SIG-M5 treated with dmso at 0.1 percent for 504 hours (cell line): ENCODE measurements around the gene SPATA1.
"Not testable (repeated sequence)": the region's sequence is repeated elsewhere in the genome, so short reads cannot be mapped to it uniquely, and the experiment has no call there.

Source experiments
- DNase-seq: peaks from one replicate; lab custom pipeline; 2025; ENCODE audit not compliant: unreplicated experiment; lab: John Stamatoyannopoulos, UW

SPATA1 gene

DNA sequence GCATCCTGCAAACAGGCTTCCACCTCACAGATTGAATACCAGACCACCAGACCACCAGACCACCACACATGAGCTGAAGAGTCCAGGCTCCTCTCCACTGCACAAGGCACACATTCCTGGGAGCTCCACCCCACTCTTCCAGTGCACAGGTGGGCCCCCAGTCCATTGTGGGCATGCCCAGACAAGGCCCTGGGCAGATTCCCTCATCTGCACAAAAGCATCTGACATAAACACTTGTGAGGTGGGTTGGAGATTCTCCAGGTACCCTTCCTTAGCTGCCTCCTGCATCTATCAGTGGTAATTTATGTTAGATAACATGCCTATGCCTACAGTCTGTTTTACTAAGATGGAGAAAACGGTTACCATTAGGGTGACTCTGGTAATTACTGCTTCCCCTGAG is 79.6 kb downstream of the SPATA1 start:
- no peak for DNase-seq

DNA sequence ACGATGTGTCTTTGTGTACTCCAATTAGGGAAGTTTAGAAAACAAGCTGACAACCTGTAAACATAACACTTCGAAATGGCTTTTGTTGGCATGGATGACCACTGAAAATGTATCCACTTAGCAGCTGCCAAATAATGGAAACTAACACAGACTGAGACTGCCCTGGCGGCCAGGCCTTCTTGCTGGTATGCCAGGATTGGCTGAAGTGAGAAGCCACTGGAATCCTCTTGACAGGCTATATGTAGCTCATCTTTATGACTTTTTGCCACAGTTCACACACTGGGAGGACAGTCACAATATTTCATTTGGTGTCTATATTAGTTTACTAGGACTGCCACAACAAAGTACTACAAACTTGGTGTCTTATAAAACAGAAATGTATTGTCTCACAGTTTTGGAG is 80.9 kb downstream of the SPATA1 start:
- DNase-seq, result no peak

DNA sequence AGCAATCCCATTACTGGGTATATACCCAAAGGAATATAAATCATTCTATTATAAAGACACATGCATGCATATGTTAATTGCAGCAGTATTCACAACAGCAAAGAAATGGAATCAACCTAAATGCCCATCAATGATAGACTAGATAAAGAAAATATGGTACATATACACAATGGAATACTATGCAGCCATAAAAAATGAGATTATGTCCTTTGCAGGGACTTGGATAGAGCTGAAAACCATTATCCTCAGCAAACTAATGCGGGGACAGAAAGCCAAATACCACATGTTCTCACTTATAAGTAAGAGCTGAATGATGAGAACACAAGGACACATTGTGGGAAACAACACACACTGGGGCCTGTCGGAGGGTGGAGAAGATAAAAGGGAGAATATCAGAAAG is 88.8 kb downstream of the SPATA1 start:
- DNase-seq, result not testable (repeated sequence)

- DNase-seq, result no peak
Measured at GRCh38 chr1:84597011-84597410, 90.8 kb downstream of the SPATA1 start.

- no peak for DNase-seq
Measured at GRCh38 chr1:84598418-84598817, 92.2 kb downstream of the SPATA1 start.

DNA sequence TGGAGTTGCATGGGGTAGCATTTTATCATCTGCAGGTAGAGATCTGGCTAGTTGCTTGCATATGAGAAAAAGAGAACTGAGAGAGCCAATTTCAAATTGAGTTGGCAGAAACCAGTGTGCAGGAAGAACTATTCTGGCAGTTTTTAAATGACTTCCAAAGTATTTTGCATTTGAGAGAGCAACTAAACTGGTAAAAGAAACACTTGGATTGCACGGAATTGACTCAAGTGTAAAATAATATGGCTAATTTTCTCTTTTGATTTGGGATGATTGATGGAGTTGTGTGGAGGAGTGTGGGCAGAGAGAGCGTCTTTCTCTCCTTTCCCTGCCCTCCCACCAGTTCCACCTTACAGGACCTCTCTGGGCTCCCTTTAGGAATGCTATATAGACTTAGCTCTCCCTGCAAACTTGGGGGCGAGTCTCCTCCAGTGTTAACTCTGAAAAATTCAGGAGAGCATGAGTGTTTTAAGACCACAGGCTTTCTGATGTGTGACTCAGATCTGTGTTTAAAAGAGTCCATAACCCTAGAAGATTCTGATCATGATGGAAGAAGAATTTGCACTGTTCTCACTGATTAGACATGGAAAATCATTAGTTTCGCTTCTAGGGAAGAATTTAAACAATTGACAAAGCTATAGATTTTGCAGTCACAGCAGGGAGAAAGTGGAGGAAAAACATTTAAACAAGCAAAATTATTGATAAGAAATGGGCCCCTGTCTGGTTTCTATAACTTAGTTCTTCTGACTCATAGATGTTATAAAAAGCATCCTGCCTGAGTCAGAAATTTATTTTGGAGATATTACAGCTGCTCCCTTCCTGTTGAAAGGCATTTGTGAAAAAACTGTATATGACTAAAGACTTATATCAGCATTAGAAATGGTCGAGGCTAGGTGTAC is 92.9 kb downstream of the SPATA1 start:
- DNase-seq, result no peak

DNA sequence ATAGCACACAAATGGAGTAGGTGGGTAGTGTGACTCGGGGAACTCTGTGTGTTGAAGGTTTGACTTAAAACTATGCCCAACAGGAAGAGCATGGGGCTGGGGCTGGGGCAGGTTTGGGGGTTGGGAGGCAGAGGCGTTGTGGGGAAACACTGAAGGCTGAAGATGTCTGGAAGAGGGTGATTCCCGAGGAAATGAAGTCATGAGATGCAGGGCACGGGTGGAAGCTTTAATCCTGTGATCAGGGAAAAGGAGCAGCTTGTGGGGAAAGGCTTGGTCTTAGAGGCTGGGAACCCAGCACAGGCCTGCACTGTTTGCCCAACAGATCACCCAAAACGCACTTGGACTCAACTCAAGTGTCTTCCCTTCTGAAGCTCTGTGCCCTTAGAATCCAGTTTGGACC is 94.6 kb downstream of the SPATA1 start:
- DNase-seq, result no peak

DNA sequence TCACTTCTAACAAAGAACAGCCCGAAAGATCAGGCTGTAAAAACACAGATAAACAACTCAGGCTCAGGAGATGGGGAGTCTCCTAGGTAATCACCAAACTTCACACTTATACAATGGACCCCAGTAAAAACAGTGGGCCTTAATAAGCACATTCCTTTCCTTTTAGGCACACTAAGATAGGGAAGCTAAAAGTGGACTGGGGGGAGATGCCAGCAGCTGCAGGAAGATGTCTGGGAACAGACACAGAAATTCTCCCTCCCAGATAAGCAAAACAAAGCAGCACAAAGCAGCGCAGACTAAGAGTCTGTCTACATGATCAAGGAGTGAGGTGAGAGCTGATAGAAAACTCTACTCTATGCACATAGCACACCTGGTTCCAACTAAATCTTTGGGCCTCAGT is 97.0 kb downstream of the SPATA1 start:
- DNase-seq, result no peak

GRCh38 chr1:84603941-84604830 is 98.0 kb downstream of the SPATA1 start:
- DNase-seq, result no peak

GRCh38 chr1:84605157-84605556 is 99.0 kb downstream of the SPATA1 start:
- DNase-seq, result no peak

- no peak for DNase-seq
Measured at GRCh38 chr1:84606977-84607376, 100.8 kb downstream of the SPATA1 start.

DNA sequence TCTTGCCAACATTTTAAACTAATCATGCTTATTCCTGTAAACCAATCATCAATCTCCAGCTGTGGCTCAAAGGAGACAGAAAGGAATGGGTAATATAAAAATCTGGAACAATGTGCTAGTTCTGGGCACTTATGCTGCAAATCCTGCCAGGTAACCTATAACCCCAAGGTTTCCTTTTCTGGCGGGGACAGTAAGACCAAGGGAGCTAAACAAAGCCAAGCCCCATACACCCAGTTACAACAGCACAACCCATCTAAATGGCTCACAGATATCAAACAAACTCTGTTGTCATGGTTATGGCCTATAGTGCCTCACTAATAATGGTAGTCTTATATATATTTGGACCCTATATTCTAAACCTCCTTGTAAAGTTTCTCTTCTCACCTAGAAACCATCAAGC is 104.9 kb downstream of the SPATA1 start:
- DNase-seq, result no peak

- DNase-seq, result no peak
Measured at GRCh38 chr1:84611796-84612195, 105.6 kb downstream of the SPATA1 start.

- no peak for DNase-seq
Measured at GRCh38 chr1:84613026-84613425, 106.8 kb downstream of the SPATA1 start.

- DNase-seq, result no peak
Measured at GRCh38 chr1:84613887-84614286, 107.7 kb downstream of the SPATA1 start.

DNA sequence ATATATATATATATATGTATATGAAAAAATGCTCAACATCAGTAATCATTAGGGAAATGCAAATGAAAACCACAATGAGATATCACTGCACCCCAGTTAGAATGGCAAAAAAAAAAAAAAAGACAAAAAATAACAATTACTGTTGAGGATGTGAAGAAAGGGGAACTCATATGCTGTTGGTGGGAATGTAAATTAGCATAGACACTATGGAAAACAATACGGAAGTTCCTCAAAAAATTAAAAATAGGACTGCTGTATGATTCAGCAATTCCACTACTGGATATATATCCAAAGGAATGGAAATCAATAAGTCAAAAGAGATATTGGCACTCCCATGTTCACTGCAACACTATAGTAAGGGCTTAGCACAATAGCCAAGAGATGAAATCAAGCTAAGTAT is 109.6 kb downstream of the SPATA1 start:
- DNase-seq, result no peak
